Fibroblast of gingiva (primary cell): ENCODE data around the gene DCTN4.
A peak's percentile ranks its signal among the peaks of the same experiment; 100 is the strongest.
"Not testable (repeated sequence)": the region's sequence is repeated elsewhere in the genome, so short reads cannot be mapped to it uniquely, and the experiment has no call there.

Experiments
- DNase-seq: peaks from one replicate; pipeline ENCODE4 v3.0.0-alpha.2; 2011; ENCODE audit warnings: low read depth

Gene DCTN4

DNA sequence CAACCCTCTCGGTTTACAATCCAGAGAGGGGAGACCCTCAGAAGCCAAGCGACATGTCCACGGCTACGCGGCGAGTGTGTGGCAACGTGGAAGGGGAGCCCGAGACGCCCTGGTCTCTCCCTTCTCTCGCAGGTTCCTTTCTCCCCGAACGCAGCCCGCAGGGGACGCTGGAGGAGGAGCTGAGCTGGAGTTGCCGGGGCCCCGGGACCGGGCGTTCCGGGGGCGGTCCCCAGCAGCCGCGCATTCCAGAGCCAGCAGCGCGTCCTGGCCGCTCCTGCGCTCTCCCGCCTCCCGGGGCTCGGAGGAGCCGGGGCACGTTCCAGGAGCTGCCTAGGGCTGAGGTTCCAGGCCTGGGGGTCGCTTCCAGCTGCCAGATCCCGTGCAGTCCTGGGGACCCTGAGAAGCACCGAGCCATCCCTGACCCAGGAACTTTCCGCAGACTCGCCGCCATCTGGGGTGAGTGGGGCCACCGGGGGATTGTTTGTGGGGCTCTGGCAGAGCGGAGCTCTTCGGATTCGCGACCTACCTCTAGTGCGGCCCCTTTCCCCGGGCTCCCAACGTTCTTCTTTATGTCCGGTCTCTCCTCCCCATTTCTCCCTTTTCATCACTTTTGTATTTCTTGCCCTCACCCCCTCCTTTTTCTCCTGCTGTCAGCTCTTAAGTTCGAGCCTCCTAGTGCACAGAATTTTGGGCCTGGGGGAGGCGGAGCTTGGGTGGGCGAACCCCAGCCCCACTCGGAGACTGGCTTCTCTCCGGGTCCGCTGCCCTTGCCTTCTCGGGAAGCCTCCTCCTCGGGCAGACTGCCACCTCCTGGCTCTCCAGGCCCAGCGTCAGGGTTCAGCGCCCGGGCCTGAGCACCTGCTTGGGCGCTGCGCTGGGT lies 19.9 kb upstream of the DCTN4 start, which contains the start of gene SMIM3:
TSS of gene SMIM3 (plus strand) at position 241 of the 880 bp plus-strand sequence. CDS start 16,684 bp downstream, outside the sequence.
- peak; percentile 79 for DNase-seq

DNA sequence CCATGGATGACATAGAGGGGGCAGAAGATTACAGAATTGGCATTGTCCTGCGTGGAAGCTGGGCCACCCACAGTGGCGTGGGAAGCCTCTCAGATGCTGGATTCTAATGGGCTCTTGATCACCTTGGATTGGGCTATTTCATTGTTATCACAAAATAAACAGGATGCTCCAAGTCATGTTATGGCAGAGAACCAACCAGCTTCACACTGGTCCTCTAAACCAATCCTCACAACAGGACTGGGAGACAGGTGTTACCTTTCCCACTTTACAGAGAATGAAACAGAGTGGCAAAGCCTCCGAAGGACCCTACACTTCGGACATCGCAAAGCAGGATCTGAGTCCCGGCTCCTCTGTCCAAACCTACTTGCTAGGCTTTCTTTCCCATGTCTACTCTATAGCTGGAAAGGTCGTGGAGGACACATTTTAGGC lies 19.3 kb upstream of the DCTN4 start:
- no peak for DNase-seq

DNA sequence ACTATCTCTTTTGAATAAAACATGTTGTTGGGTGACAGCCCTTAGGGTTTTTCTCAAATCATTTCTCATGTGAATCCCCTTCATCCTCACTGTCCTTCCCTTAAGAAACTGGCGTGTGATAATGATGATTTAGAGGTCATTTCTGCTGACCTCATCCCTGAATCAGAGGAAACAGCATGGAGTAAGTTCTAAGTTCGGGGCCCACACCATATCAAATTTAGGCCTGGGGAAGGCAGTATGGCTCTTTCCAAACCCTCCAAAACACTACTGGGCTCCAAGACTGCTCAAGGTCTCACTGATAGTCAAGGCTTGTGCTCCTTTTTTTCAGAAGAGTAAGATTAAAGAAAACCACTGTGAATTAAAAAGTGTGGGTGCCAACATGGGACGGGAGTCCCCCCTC lies 18.9 kb upstream of the DCTN4 start:
- DNase-seq = no peak

GRCh38 chr5:150774145-150774544 lies 15.3 kb upstream of the DCTN4 start:
- DNase-seq = peak; percentile 63

- no peak for DNase-seq
Measured at GRCh38 chr5:150771034-150771795, 12.4 kb upstream of the DCTN4 start.

- DNase-seq = no peak
Measured at GRCh38 chr5:150766251-150766650, 7.4 kb upstream of the DCTN4 start.

DNA sequence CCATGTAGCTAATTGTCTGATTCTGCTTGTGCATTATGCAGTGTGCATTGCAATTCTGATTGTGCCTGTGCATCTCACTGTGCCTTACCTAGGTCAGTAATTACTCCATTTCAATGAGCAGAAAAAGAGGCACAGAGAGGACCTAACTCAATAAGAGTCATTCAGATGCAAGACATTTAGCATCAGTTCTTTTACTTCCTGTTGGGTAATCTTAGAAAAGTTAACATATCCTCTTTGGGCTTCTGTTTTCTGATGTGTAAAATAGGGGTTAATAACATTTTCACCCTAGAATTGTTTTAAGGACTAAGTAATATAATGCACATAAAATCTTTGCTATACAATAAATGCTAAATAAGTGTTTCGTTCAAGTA lies 7.0 kb upstream of the DCTN4 start:
- DNase-seq = no peak

- DNase-seq = no peak
Measured at GRCh38 chr5:150765011-150765798, 6.4 kb upstream of the DCTN4 start.

- no peak for DNase-seq
Measured at GRCh38 chr5:150764530-150764929, 5.7 kb upstream of the DCTN4 start.

DNA sequence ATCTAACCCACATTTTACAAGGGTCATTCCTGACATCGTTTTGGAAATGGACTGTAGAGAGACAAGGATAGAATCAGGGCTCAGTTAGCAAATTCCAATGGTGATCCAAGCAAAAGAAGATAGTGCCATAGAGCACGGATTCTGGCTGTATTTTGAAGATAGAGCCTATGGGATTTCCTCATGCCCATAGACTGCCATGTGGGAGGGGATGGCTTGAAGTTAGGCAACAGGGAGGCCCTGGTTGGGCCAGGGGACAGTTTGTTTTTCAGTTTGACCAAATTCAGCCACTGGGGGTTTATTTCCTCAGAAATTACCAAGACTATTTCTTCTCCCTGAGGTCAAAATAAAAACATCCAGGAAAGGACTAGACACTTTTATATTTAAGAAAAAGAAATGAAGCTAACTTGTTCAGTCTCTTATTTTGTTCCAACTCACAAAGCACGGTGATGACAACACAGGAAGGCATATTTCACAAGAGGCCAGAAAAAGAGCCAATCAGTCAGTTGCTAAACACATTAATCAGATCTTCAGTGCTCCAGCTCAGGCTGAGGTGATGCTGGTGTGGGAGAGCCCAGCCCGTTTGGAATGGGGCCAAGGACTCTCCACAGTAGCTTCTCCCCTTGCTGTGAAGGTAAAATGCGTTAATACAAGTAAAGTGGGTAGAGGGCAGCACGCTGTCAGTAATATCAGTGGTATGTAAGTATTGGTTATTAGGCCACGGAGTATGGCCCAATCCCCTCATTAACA lies 4.4 kb upstream of the DCTN4 start:
- DNase-seq = peak; percentile 78

DNA sequence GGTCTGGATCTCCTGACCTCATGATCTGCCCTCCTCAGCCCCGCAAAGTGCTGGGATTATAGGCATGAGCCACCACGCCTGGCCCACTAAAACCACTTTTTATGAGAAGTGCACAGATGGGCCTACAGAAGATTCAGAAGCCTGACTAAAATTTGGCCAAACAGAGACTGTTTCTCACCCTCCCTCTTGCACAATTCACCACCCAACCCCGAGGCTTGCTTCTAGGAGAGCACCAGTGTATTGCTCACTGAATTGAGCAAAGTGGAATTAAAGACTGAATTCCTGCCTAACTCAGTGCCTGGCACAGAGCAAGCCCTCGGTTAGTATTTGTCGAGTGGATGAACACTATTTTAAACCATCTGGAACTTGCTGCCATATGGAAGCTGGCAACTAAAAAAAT lies 3.4 kb upstream of the DCTN4 start:
- DNase-seq = peak; percentile 14

- no peak for DNase-seq
Measured at GRCh38 chr5:150759334-150759583, 442 bp upstream of the DCTN4 start.

DNA sequence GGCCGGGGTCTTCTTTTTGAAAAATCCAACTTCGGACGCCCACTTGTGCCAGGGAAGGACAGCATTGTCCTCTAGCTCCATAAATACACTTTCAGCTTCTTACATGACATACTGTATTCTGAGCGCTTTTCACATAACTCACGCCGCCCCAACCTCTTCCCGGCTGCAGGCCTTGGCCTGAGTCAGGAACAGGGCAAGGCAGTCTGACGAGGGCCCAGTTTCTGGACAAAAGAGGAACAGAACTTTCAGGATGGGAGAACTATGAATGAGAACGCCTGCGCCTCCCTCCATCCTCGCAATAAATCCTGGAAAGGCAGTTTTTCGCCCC lies 650 bp downstream of the DCTN4 start:
- DNase-seq = no peak

GRCh38 chr5:150757087-150757649 lies 1.6 kb downstream of the DCTN4 start:
- no peak for DNase-seq

DNA sequence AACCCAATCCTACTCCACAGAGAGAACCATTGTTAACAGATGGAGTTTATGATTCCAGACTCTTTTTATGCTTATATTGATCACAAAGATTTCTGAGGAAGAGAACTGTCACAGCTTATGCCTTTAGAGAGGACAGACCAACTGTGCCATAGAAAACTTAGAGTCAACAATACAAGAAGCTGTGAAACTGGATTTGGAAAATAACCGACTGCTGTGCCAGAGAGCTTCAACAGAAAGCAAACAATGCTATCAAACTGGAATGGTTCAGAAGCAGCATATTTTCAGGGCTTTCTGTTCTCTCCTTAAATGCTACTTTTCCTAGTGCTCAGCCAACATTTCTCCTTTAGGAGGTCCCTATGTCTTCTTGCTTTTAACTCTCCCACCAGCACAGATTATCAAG lies 5.0 kb downstream of the DCTN4 start:
- no peak for DNase-seq

GRCh38 chr5:150753463-150753862 lies 5.4 kb downstream of the DCTN4 start:
- DNase-seq = no peak

DNA sequence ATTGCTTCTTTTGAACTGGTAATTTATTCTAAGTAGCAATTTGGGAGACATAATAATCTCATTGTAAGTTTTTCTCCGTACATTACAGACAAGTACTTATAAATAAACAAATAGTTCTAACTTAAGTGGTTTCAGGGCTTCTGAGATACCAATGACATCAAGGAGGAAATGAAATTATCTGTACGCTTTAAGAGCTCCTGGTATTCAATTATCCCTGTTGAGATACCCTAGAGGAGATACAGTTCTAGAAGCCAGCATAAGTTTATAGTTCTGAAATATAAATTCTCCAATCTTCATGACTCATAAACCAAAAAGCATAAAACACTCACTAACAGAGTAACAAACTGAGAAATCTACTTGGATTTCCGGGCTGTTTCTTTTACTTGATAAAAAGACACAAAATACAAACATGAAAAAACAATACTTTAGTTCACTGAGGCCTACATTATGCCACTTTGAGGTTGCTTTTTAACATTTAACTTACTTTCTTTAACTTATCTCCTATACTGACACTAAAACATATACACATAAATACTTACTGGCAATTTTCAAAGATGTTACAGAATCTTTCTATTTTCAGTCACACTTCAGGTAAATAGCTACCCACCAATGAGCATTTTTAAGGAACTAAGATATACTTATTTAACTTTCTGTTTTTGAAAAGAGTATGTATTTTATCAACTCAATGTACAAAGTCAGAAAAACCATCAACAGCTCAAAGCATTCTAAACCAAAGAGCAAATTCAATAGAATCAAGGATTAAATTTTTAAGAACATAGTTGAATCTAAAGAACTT lies 7.5 kb downstream of the DCTN4 start:
- DNase-seq = no peak

- DNase-seq = no peak
Measured at GRCh38 chr5:150750469-150750868, 8.3 kb downstream of the DCTN4 start.

GRCh38 chr5:150743142-150743488 lies 15.7 kb downstream of the DCTN4 start:
- not testable (repeated sequence) for DNase-seq

- DNase-seq = not testable (repeated sequence)
Measured at GRCh38 chr5:150742455-150743141, 16.2 kb downstream of the DCTN4 start.
